ENCODE results near the gene IVNS1ABP.

DNA sequence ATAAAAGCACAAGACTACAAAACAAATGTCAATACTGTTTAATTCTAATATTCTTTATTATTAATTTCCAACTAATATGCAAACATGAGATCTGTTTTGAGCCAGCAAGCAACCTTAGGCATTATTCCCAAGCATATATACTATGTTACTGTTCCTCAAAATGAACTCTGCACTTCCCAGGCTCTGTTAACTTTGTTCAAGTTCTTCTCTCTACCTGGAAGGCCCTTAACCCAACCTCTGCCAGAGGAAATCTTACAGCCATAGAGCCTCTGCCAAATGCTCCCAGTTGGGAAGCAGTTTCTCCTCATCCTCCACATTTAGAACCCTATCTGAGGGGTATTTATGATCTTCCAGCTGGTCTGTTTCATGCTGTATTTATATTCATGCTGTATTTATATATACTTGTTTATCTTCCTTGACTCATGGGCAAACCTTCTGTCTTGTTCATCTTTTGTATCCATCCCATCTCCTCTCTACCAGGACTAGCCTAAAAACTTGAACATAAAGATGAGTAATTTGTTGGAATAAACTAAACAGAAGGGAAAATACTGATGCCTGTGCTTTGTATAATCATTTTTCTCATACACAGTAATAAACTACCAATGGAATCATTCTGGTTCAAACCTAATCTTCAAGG, 5.3 kb downstream of the IVNS1ABP start:
- TF ChIP-seq, protein P1, sequence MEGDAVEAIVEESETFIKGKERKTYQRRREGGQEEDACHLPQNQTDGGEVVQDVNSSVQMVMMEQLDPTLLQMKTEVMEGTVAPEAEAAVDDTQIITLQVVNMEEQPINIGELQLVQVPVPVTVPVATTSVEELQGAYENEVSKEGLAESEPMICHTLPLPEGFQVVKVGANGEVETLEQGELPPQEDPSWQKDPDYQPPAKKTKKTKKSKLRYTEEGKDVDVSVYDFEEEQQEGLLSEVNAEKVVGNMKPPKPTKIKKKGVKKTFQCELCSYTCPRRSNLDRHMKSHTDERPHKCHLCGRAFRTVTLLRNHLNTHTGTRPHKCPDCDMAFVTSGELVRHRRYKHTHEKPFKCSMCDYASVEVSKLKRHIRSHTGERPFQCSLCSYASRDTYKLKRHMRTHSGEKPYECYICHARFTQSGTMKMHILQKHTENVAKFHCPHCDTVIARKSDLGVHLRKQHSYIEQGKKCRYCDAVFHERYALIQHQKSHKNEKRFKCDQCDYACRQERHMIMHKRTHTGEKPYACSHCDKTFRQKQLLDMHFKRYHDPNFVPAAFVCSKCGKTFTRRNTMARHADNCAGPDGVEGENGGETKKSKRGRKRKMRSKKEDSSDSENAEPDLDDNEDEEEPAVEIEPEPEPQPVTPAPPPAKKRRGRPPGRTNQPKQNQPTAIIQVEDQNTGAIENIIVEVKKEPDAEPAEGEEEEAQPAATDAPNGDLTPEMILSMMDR (IDR thresholded peaks at IDR 0.05; ENCODE audit: low read depth, low read length, poor library complexity, severe bottlenecking): no peak
- TF ChIP-seq EZH2phosphoT487 (IDR thresholded peaks at IDR 0.05; ENCODE audit: borderline replicate concordance, low read length): no peak
